Neural progenitor cell (in vitro differentiated cells): Measurements from ENCODE around the gene CACNA1C. TPM values are rescaled to one million over a fixed set of nuclear protein-coding genes. Genes with fewer than 3 reads are reported as not detected.

Source experiments
- DNase-seq: peaks from one replicate; pipeline ENCODE4 v3.0.0-alpha.2; 2016; ENCODE audit warnings: low spot score
- H2AFZ ChIP-seq: fragments of 200-600 bp; sonication (generic); replicated peaks from 2 replicates; pipeline ENCODE4 v1.6.1; 2016; ENCODE audit warnings: antibody characterized with exemption
- H3F3A ChIP-seq: fragments of 200-600 bp; sonication (generic); 2 replicates; pipeline ENCODE4 v1.6.1; 2016; ENCODE audit warnings: antibody characterized with exemption, low read depth
- H3K27ac ChIP-seq: fragments of 200-600 bp; sonication (generic); 2 replicates; pipeline ENCODE4 v1.5.1; 2016; ENCODE audit warnings: mild to moderate bottlenecking
- H3K27me3 ChIP-seq: fragments of 200-600 bp; sonication (generic); 2 replicates; pipeline ENCODE4 v1.6.1; 2016; ENCODE audit warnings: mild to moderate bottlenecking, moderate library complexity
- H3K36me3 ChIP-seq: fragments of 200-600 bp; sonication (generic); 2 replicates; pipeline ENCODE4 v1.5.1; 2016
- H3K4me1 ChIP-seq: fragments of 200-600 bp; sonication (generic); 2 replicates; pipeline ENCODE4 v1.6.1; 2016; ENCODE audit warnings: mixed run types
- H3K4me2 ChIP-seq: fragments of 200-600 bp; sonication (generic); 2 replicates; pipeline ENCODE4 v1.6.1; 2016
- H3K4me3 ChIP-seq: fragments of 200-600 bp; sonication (generic); 2 replicates; pipeline ENCODE4 v1.5.1; 2016
- H3K79me2 ChIP-seq: fragments of 200-600 bp; sonication (generic); 2 replicates; pipeline ENCODE4 v1.6.1; 2016; ENCODE audit warnings: low read depth
- H3K9ac ChIP-seq: fragments of 200-600 bp; sonication (generic); 2 replicates; pipeline ENCODE4 v1.6.1; 2016
- H3K9me3 ChIP-seq: fragments of 200-600 bp; sonication (generic); 2 replicates; pipeline ENCODE4 v1.5.1; 2016; ENCODE audit warnings: low read depth
- H4K20me1 ChIP-seq: fragments of 200-600 bp; sonication (generic); 2 replicates; pipeline ENCODE4 v1.6.1; 2016; ENCODE audit warnings: low read depth
- H3K27ac Mint-ChIP-seq: 3 replicates; pipeline ENCODE4 v1.8.0; 2021; ENCODE audit warnings: mixed read lengths
- H3K27me3 Mint-ChIP-seq: 2 replicates; pipeline ENCODE4 v1.8.0; 2022; ENCODE audit warnings: low read depth, mild to moderate bottlenecking, inconsistent platforms, moderate library complexity, mixed read lengths; ENCODE audit not compliant: insufficient read depth
- H3K36me3 Mint-ChIP-seq: 3 replicates; pipeline ENCODE4 v1.8.0; 2021; ENCODE audit warnings: mixed read lengths
- H3K4me1 Mint-ChIP-seq: 3 replicates; pipeline ENCODE4 v1.8.0; 2021; ENCODE audit warnings: mixed read lengths
- H3K4me3 Mint-ChIP-seq: 3 replicates; pipeline ENCODE4 v1.8.0; 2021; ENCODE audit warnings: mild to moderate bottlenecking, moderate library complexity, mixed read lengths
- H3K9me3 Mint-ChIP-seq: 3 replicates; pipeline ENCODE4 v1.8.0; 2020; ENCODE audit warnings: mixed read lengths
- CTCF ChIP-seq: fragments of 200-600 bp; sonication (generic); IDR thresholded peaks from 2 replicates; pipeline ENCODE4 v1.5.1; 2017; ENCODE audit warnings: antibody characterized with exemption, mild to moderate bottlenecking
- EZH2 ChIP-seq: fragments of 200-600 bp; sonication (generic); IDR thresholded peaks from 2 replicates; pipeline ENCODE4 v1.6.1; 2017; ENCODE audit warnings: antibody characterized with exemption, mild to moderate bottlenecking, moderate library complexity
- EZH2phosphoT487 ChIP-seq: fragments of 200-600 bp; sonication (generic); IDR thresholded peaks from 2 replicates; pipeline ENCODE4 v1.6.1; 2017; ENCODE audit warnings: antibody characterized with exemption
- total RNA-seq: library from RNA; depleted of rRNA; stranded (reverse); fragments of >200 nt; gene quantifications from 2 replicates; pipeline ENCODE4 v1.2.3, GENCODE V29; 2015; ENCODE audit warnings: low replicate concordance

CACNA1C gene
- total RNA-seq, 1 donor from 2014 or later = 2.7 TPM

- H2AFZ ChIP-seq = no peak overlapping the region
- no peaks in the 10 kb centered on the region for H4K20me1 ChIP-seq
- Mint-ChIP-seq H3K9me3 (peaks cover 13% of the 10 kb centered on the region), H3K27me3 (peaks cover 7% of the 10 kb centered on the region), H3K27ac (no peak overlapping the region), H3K4me1 (peaks cover 15% of the 10 kb centered on the region), H3K4me3 (no peak overlapping the region), H3K36me3 (peaks cover 2% of the 10 kb centered on the region)
- H3F3A ChIP-seq = no peaks in the 10 kb centered on the region
- H3K9ac ChIP-seq = no peak overlapping the region
- no peaks in the 10 kb centered on the region for H3K9me3 ChIP-seq
- H3K27me3 ChIP-seq = no peaks in the 10 kb centered on the region
- H3K4me1 ChIP-seq = peaks cover 15% of the 10 kb centered on the region
- no peak for TF ChIP-seq EZH2
- TF ChIP-seq EZH2phosphoT487 = no peak
- no peak for TF ChIP-seq CTCF
- no peak overlapping the region for H3K4me3 ChIP-seq
- H3K36me3 ChIP-seq = no peaks in the 10 kb centered on the region
- H3K27ac ChIP-seq = no peak overlapping the region
- no peaks in the 10 kb centered on the region for H3K79me2 ChIP-seq
- no peak overlapping the region for H3K4me2 ChIP-seq
- DNase-seq = no peak
Measured at GRCh38 chr12:2596441-2596840, 543.7 kb downstream of the CACNA1C start.

- no peak overlapping the region for H3K4me3 ChIP-seq
- Mint-ChIP-seq H3K9me3 (peaks cover 5% of the 10 kb centered on the region), H3K36me3 (no peaks in the 10 kb centered on the region), H3K27ac (no peak overlapping the region), H3K4me3 (no peak overlapping the region), H3K27me3 (peaks cover 4% of the 10 kb centered on the region), H3K4me1 (peaks cover 23% of the 10 kb centered on the region)
- H3K4me2 ChIP-seq = no peak overlapping the region
- peaks cover 8% of the 10 kb centered on the region for H3K4me1 ChIP-seq
- no peak for DNase-seq
- no peaks in the 10 kb centered on the region for H3K36me3 ChIP-seq
- no peaks in the 10 kb centered on the region for H3F3A ChIP-seq
- no peaks in the 10 kb centered on the region for H3K27me3 ChIP-seq
- no peaks in the 10 kb centered on the region for H4K20me1 ChIP-seq
- H3K9ac ChIP-seq = no peak overlapping the region
- H3K27ac ChIP-seq = no peak overlapping the region
- H3K79me2 ChIP-seq = no peaks in the 10 kb centered on the region
- no peaks in the 10 kb centered on the region for H3K9me3 ChIP-seq
- H2AFZ ChIP-seq = no peak overlapping the region
- TF ChIP-seq EZH2phosphoT487 = no peak
- no peak for TF ChIP-seq EZH2
- no peak for TF ChIP-seq CTCF
Measured at GRCh38 chr12:2605301-2605700, 552.5 kb downstream of the CACNA1C start.

GRCh38 chr12:2606186-2606910, 553.6 kb downstream of the CACNA1C start:
- Histone ChIP-seq H3K4me2 (no peak overlapping the region), H3K4me1 (no peaks in the 10 kb centered on the region), H3F3A (no peaks in the 10 kb centered on the region), H3K27me3 (no peaks in the 10 kb centered on the region), H4K20me1 (no peaks in the 10 kb centered on the region), H3K9me3 (no peaks in the 10 kb centered on the region), H3K79me2 (no peaks in the 10 kb centered on the region), H3K4me3 (no peak overlapping the region), H2AFZ (no peak overlapping the region), H3K9ac (no peak overlapping the region), H3K36me3 (no peaks in the 10 kb centered on the region), H3K27ac (no peak overlapping the region)
- no peak overlapping the region for H3K4me3 Mint-ChIP-seq
- H3K27me3 Mint-ChIP-seq = peaks cover 6% of the 10 kb centered on the region
- DNase-seq = no peak
- H3K27ac Mint-ChIP-seq = no peak overlapping the region
- TF ChIP-seq EZH2phosphoT487 = no peak
- TF ChIP-seq CTCF = no peak
- TF ChIP-seq EZH2 = no peak
- peaks cover 12% of the 10 kb centered on the region for H3K4me1 Mint-ChIP-seq
- H3K36me3 Mint-ChIP-seq = no peaks in the 10 kb centered on the region
- H3K9me3 Mint-ChIP-seq = peaks cover 5% of the 10 kb centered on the region
